GM19035 (cell line): ENCODE measurements around the gene NGB.

Source experiments
- ATAC-seq: cut with Tn5 transposase; IDR thresholded peaks from one replicate; pipeline ENCODE4 v1.9.1; 2021; ENCODE audit not compliant: unreplicated experiment

NGB gene

DNA sequence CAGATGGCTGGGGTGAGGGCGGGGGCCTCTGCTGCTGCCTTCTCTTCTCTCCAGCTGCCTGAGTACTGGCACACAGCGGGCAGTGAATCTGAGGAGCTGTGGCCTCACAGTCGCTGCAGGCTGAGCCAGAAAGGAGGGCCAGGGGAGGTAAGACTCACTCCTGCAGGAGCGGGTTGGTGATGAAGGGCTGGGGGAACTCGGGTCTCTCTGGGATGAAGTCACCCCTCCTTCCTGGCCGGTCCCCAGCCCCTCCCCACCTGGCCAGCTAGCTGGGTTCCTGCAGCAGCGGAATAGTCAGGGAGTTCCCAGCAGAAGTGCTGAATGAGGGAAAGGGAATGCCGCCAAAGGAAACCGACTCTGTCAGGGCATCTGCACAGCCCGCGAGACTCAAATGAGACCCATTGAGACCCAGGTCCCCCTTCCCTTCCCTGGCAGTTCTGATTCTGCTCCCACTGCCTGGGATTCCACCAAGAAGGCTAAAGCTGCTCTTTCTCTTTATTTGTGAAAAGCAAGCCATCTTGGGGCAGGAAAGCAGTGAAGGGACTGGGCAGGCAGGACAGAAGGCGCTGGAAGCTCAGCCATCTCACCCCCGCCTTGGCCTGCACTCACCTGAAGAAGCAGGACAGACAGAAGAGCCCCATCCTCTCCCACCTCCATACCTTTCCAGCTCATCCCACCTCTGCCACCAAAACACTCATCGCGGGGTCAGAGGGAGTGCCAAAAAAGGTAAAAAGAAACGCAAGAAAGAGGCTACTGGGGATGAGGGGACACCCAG is 5.3 kb downstream of the NGB start:
- ATAC-seq, result no peak

GRCh38 chr14:77265187-77265515 is 5.9 kb downstream of the NGB start:
- ATAC-seq, result no peak

GRCh38 chr14:77264466-77265186 is 6.4 kb downstream of the NGB start:
- no peak for ATAC-seq

GRCh38 chr14:77260631-77261030 is 10.4 kb downstream of the NGB start:
- no peak for ATAC-seq

DNA sequence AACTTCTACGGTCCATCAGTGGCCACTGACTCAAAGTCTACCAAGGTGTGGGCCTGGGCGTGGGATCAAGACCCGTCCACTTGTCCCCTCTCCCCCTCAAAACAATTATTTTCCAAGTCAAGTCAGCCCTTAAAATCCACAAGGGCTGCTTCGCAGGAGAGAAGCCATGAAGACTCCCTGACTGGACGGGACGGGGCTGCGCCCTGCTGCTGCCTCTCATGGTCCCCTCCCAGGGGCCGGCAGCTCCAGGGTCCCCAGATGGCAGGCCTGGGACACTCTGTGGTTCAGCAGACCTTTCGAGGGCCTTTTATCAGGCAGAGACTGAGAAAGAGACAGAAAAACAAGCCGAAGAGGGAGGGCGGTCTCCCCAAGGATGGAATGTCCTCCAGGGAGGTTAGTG is 10.8 kb downstream of the NGB start:
- ATAC-seq, result no peak

- ATAC-seq, result no peak
These were observed 11.8 kb downstream of the NGB start for GRCh38 chr14:77259025-77259715.

DNA sequence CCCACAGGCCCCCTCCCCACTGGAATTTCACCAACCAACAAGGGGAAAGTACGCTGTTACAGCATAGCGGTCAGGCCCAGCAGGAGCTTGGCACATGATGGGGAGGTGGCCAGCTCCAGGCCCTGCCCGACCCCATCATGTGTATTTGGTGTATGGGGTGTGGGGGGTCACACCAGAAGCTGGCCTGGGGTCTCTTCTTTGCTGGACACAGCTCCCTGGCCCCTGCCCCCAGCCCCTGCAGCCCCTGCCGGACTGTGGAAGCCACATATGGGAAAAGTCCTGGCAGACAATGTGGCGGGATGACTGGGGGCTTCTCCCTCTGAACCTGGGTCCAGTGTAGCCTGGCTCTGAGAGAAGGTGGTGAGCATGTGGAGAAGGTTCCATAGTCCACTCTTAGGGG is 12.4 kb downstream of the NGB start:
- ATAC-seq, result no peak

DNA sequence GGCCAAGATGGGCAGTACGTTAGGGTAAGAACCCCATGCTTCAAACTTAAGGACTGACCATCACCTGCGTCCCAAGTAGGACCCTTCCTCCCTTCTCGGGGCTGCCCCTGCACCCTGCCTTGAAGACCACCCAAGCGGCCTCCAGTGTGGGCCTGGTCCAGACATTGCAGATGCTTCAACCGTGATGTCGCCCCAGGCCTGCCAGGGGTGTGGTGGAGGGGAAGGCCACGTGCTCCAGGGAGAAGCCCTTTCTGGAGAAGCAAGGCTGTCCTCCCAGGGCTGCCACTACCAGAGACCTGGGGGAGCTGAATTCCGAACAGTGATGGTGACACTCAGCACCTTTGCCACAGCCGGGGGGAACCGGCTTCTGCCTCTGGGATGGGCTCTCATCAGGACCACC is 13.3 kb downstream of the NGB start:
- no peak for ATAC-seq

GRCh38 chr14:77256694-77257093 is 14.3 kb downstream of the NGB start:
- ATAC-seq, result no peak

- ATAC-seq, result no peak
These were observed 17.4 kb downstream of the NGB start for GRCh38 chr14:77253333-77254190.

GRCh38 chr14:77251870-77252269 is 19.1 kb downstream of the NGB start:
- ATAC-seq, result no peak

- no peak for ATAC-seq
These were observed 20.1 kb downstream of the NGB start for GRCh38 chr14:77250927-77251326.

GRCh38 chr14:77249286-77249685 is 21.7 kb downstream of the NGB start:
- no peak for ATAC-seq

DNA sequence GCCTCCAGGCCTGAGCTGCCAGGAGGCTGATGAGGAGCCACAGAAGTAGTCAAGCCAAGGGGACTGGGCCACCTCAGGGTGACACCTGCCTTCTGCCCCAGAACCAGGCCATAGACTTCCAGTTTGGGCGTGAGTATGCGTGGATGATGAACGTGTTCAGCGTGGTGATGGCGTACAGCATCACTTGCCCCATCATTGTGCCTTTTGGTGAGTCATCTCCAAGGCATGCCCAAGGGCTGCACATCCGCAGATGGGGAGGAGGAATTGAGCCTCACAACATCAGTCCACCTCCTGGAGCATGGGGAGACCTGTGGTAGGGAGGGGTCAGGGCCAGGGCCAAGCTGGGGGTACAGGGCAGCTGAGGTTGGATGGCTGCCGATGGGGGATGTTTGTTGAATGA is 22.3 kb downstream of the NGB start:
- ATAC-seq, result no peak

DNA sequence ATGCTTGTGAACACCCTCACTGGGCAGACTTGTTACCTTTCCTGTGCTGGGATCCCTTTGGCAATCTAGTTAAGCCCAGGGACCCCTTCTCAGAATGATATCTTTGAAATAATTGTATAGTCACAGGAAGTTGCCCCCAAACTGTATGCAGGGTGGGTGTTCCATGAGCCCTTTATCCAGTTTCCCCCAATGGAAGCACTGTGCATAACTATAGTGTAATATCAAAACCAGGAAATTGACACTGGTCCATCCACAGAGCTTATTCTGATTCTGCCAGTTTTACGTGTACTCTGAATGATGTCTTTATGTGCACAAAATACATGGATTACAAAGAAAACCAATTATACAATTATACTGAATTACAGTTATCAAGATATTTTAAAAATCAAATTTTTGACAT is 24.2 kb downstream of the NGB start:
- no peak for ATAC-seq

GRCh38 chr14:77245820-77246219 is 25.2 kb downstream of the NGB start:
- ATAC-seq, result no peak

DNA sequence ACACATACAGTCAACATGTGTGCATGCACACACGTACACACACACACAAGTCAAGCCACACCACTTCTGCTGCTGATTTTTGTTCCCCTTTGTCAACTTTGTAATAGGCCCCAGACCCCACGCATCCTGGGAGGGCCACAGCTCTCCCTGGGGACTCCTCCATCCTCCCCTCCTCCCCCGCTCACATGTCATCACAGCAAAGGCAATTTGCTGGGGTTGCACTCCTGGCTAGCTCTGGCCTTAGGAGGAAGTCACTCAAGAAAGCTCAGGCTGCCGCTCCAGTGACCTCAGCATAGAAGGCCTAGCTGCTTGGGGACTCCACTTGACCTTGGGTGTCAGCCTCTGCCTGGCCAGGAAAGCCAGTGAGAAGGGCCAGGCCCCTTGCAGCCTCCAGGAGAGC is 27.2 kb downstream of the NGB start:
- ATAC-seq, result no peak

GRCh38 chr14:77242752-77243151 is 28.3 kb downstream of the NGB start:
- no peak for ATAC-seq

DNA sequence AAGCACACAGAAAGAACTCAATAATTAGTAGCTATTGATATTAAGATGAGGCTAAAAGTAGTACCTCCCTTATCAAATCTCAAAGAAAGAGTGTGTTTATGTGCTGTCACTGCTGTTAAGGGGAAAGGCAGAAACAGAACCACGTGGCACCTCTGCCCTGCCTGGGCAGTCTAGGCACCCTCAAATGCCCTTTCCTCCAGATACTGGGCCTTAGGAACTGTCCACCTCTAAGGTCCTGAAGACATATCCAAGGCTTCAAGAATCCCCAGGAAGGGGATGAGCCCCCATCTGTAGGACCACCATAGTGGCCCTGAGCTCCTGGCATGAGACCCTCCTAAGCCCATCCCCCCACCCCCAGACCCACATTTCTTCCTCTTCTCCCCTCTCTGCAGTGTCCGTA is 29.1 kb downstream of the NGB start:
- no peak for ATAC-seq

DNA sequence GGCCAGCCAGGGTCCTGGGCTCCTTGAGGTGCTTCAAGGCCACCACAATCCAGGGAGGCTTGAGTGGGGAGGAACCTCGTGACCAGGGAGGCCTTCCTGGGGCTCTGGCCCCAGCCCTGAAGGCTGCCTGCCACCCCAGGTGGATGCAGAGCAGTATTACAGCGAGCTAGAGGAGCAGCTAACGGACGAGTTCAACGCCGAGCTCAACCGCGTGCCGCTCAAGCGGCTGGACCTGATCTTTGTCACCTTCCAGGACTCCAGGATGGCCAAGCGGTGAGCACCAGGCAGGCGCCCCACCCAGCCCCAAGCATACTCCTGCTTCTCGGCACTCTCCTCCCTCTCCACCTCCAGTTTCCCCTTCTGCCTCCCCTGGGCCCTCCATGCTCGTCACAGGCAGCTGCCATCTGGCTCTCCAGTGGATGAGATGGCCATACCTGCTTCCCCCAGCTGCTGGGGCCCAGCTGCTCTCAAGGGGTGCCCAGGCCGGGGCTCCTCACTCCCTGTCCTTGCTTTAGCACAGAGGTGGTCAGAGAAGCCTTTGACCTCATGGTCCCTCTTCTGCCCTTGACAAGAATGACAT is 30.6 kb downstream of the NGB start:
- ATAC-seq, result no peak

GRCh38 chr14:77239412-77239811 is 31.6 kb downstream of the NGB start:
- ATAC-seq, result no peak
